Spleen (tissue), 7 donors: ENCODE measurements around the gene ENO2.

ENCODE experiments used
- CTCF ChIP-seq, 11 experiments: fragments of 200-600 bp in 7 of 11; fragments of 450-650 bp in 4 of 11; sonication (generic) in 4 of 11; IDR thresholded peaks in 8 of 11; conservative IDR thresholded peaks in 3 of 11; 1 replicate in 7 of 11; 2 replicates in 4 of 11; pipeline versions ENCODE4 v1.4.0 to v1.8.0; 2016 to 2021; ENCODE audit warnings: antibody characterized with exemption in 11 of 11, inconsistent platforms in 4 of 11, mild to moderate bottlenecking in 1 of 11
- POLR2AphosphoS5 ChIP-seq, 3 donors: sonication (generic); formaldehyde crosslinking; IDR thresholded peaks; one replicate each; pipeline ENCODE4 v1.5.1; 2017; ENCODE audit warnings: antibody characterized with exemption in 3 of 3
- donor health status: DM: no; HTN: no; CAD: no; lungs with moderate emphysema.
- donor health status: DM: no; HTN: no; CAD: no.
- donor health status: DM: no; HTN: no; CAD: no.

- TF ChIP-seq CTCF (IDR thresholded peaks at IDR 0.05 in 8 of 11, conservative IDR thresholded peaks at IDR 0.05 in 3 of 11), result no peak
- TF ChIP-seq POLR2AphosphoS5 (IDR thresholded peaks at IDR 0.05), result peak; percentile 85 to 89 (median 89)
Observed at GRCh38 chr12:6927379-6928021, 13.1 kb downstream of the ENO2 start, which contains the start of gene ATN1.
